MCF 10A (cell line): ENCODE results near the gene PSMB8. TPM values are rescaled to one million over a fixed set of nuclear protein-coding genes. Genes with fewer than 3 reads are reported as not detected.
"Not testable (repeated sequence)": the region's sequence is repeated elsewhere in the genome, so short reads cannot be mapped to it uniquely, and the experiment has no call there.

Experiments used
- BruUV-seq: library from RNA; stranded (reverse); fragments of 400-500 nt; replicated peaks from 2 replicates; lab custom pipeline; 2021; lab: Mats Ljungman, UMichigan
- CTCF ChIA-PET: fragments of 300-600 bp; sonication (Branson Sonifier 250); formaldehyde crosslinking; extraction: SDS; loops from one replicate; lab custom pipeline; 2021; ENCODE audit warnings: antibody characterized with exemption, inconsistent platforms; lab: Yijun Ruan, JAX
- POLR2A ChIA-PET: fragments of 300-600, 350-650 bp; sonication (Branson Sonifier 250); formaldehyde crosslinking; extraction: SDS; loops from one replicate; lab custom pipeline; 2020; ENCODE audit warnings: antibody characterized with exemption, inconsistent platforms; lab: Yijun Ruan, JAX
- DNase-seq: peaks from one replicate; pipeline ENCODE4 v3.0.0-alpha.2; 2018; ENCODE audit not compliant: unreplicated experiment
- H3K27ac Mint-ChIP-seq: one replicate; pipeline ENCODE4 v1.8.0; 2022; ENCODE audit warnings: mild to moderate bottlenecking, low read depth, mixed read lengths; ENCODE audit not compliant: unreplicated experiment
- H3K27me3 Mint-ChIP-seq: one replicate; pipeline ENCODE4 v1.8.0; 2022; ENCODE audit warnings: mixed read lengths; ENCODE audit not compliant: insufficient read depth, unreplicated experiment
- H3K36me3 Mint-ChIP-seq: one replicate; pipeline ENCODE4 v1.8.0; 2022; ENCODE audit warnings: mild to moderate bottlenecking, moderate library complexity, mixed read lengths; ENCODE audit not compliant: insufficient read depth, unreplicated experiment
- H3K4me1 Mint-ChIP-seq: one replicate; pipeline ENCODE4 v1.8.0; 2022; ENCODE audit warnings: mixed read lengths; ENCODE audit not compliant: insufficient read depth, unreplicated experiment
- H3K4me3 Mint-ChIP-seq: one replicate; pipeline ENCODE4 v1.8.0; 2022; ENCODE audit warnings: mild to moderate bottlenecking, moderate library complexity, mixed read lengths; ENCODE audit not compliant: unreplicated experiment
- H3K9me3 Mint-ChIP-seq: one replicate; pipeline ENCODE4 v1.8.0; 2022; ENCODE audit warnings: mixed read lengths; ENCODE audit not compliant: unreplicated experiment
- intact Hi-C: fragments of 100-400 bp; cut with micrococcal nuclease; formaldehyde crosslinking; loops from 2 replicates; pipeline ENCODE4 v1.14.1; 2022
- total RNA-seq: library from RNA; stranded (reverse); gene quantifications from 2 replicates; pipeline ENCODE4 v1.2.3, GENCODE V29; 2022
- TF ChIP-seq, protein P1 (sequence below): fragments of 200-600 bp; IDR thresholded peaks from one replicate; pipeline ENCODE4 v1.8.0; 2022; ENCODE audit warnings: antibody characterized with exemption, mild to moderate bottlenecking; ENCODE audit not compliant: unreplicated experiment

The PSMB8 gene
- total RNA-seq, 1 experiment from 2014 or later = 34.1 TPM

DNA sequence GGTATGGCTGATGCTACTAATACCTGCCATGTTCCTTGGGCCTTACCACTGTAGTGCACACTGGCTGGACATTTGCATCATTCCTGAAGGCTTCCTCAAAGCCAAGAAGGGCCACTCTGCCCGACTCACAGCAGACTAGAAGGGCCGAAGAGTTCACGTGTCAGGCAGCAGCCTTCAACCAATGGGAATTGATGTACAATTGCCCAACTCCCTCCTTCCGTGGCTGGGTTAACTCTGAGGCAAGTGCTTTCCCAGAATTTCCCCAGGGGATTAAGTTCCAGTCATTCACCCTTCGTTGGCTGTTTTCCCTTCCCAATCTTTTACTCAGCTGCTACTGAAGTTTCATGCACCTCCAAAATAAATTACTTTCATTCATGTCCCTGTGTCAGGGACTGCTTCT lies 39.9 kb upstream of the PSMB8 start:
- TF ChIP-seq, protein P1, sequence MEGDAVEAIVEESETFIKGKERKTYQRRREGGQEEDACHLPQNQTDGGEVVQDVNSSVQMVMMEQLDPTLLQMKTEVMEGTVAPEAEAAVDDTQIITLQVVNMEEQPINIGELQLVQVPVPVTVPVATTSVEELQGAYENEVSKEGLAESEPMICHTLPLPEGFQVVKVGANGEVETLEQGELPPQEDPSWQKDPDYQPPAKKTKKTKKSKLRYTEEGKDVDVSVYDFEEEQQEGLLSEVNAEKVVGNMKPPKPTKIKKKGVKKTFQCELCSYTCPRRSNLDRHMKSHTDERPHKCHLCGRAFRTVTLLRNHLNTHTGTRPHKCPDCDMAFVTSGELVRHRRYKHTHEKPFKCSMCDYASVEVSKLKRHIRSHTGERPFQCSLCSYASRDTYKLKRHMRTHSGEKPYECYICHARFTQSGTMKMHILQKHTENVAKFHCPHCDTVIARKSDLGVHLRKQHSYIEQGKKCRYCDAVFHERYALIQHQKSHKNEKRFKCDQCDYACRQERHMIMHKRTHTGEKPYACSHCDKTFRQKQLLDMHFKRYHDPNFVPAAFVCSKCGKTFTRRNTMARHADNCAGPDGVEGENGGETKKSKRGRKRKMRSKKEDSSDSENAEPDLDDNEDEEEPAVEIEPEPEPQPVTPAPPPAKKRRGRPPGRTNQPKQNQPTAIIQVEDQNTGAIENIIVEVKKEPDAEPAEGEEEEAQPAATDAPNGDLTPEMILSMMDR = no peak
- CTCF ChIA-PET = interaction anchor here (0.9 to 1.3 kb wide), 6 partner anchors 50 to 101 kb away, joined by 3 to 4 read pairs (median 4); no protein-coding TSS in a partner anchor
- POLR2A ChIA-PET = interaction anchor here (1.0 to 2.3 kb wide), 2 partner anchors 84 to 88 kb away, joined by 3 to 9 read pairs; partner anchors contain the start of gene BRD2
- peak; percentile 88 for DNase-seq
- Mint-ChIP-seq H3K36me3 (no peaks in the 10 kb centered on the region), H3K27me3 (peaks cover 13% of the 10 kb centered on the region), H3K9me3 (no peaks in the 10 kb centered on the region), H3K4me1 (peaks cover 11% of the 10 kb centered on the region), H3K27ac (no peak overlapping the region), H3K4me3 (no peak overlapping the region)
- no TSS peak for BruUV-seq
- intact Hi-C loops = no loop called here

- ChIA-PET CTCF (interaction anchor here (0.7 to 1.2 kb wide), 10 partner anchors 51 to 132 kb away, joined by 3 to 4 read pairs (median 3); no protein-coding TSS in a partner anchor), POLR2A (interaction anchor here (0.7 to 2.3 kb wide), 5 partner anchors 44 to 1733 kb away, joined by 3 to 9 read pairs (median 4); partner anchors contain the start of genes BRD2 and TAP2)
- H3K4me1 Mint-ChIP-seq = peaks cover 11% of the 10 kb centered on the region
- BruUV-seq = no TSS peak
- H3K27ac Mint-ChIP-seq = no peak overlapping the region
- no peaks in the 10 kb centered on the region for H3K9me3 Mint-ChIP-seq
- TF ChIP-seq, protein P1 = no peak
- peaks cover 21% of the 10 kb centered on the region for H3K27me3 Mint-ChIP-seq
- peak; percentile 32 for DNase-seq
- intact Hi-C loops = no loop called here
- H3K4me3 Mint-ChIP-seq = no peak overlapping the region
- H3K36me3 Mint-ChIP-seq = no peaks in the 10 kb centered on the region
Measured at GRCh38 chr6:32882879-32883250, 39.0 kb upstream of the PSMB8 start.

- POLR2A ChIA-PET, H3K27ac Mint-ChIP-seq, H3K36me3 Mint-ChIP-seq, H3K4me1 Mint-ChIP-seq, BruUV-seq, intact Hi-C loops, DNase-seq, H3K9me3 Mint-ChIP-seq, H3K4me3 Mint-ChIP-seq: not testable (repeated sequence)
- CTCF ChIA-PET = interaction anchor here (0.6 to 1.3 kb wide), 4 partner anchors 9 to 103 kb away, joined by 3 to 7 read pairs (median 6); partner anchors contain the start of gene TAP2
- peaks cover 26% of the 10 kb centered on the region for H3K27me3 Mint-ChIP-seq
Measured at GRCh38 chr6:32880962-32881361, 37.1 kb upstream of the PSMB8 start.

DNA sequence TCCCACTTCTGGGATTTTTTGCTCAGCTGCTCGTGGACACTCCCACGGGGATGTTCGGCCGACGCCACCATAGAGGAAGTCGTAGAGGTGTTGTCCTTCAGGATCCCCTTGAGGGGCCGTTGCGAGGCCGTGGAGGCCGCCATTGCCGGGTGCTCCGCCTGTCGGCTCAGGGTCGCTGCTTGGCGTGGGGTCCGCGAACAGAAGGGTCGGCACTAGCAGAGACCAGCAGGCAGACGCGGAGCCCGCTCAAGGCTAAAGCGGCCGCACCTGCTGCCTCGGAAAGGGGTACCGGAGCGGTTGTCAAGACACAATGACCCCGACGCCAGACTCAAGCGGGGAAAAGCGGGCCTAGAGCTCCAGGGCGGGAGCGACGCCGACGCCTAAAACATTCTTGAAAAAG lies 35.8 kb upstream of the PSMB8 start:
- DNase-seq = no peak
- intact Hi-C loops = no loop called here
- ChIA-PET CTCF (interaction anchor here (1.1 to 1.3 kb wide), 2 partner anchors 12 to 104 kb away, joined by 6 read pairs; no protein-coding TSS in a partner anchor), POLR2A (interaction anchor here (0.9 kb wide), 1 partner anchor 92 kb away, joined by 3 read pairs; no protein-coding TSS in a partner anchor)
- Mint-ChIP-seq H3K4me3 (no peak overlapping the region), H3K27me3 (peaks cover 36% of the 10 kb centered on the region), H3K36me3 (no peaks in the 10 kb centered on the region), H3K27ac (no peak overlapping the region), H3K4me1 (peaks cover 6% of the 10 kb centered on the region), H3K9me3 (no peaks in the 10 kb centered on the region)
- BruUV-seq = no TSS peak
- TF ChIP-seq, protein P1 = no peak
